ENCODE data around the gene GPR149. TPM values are rescaled to one million over a fixed set of nuclear protein-coding genes. Genes with fewer than 3 reads are reported as not detected.

The GPR149 gene
- total RNA-seq, 1 experiment from 2014 or later, result not detected

DNA sequence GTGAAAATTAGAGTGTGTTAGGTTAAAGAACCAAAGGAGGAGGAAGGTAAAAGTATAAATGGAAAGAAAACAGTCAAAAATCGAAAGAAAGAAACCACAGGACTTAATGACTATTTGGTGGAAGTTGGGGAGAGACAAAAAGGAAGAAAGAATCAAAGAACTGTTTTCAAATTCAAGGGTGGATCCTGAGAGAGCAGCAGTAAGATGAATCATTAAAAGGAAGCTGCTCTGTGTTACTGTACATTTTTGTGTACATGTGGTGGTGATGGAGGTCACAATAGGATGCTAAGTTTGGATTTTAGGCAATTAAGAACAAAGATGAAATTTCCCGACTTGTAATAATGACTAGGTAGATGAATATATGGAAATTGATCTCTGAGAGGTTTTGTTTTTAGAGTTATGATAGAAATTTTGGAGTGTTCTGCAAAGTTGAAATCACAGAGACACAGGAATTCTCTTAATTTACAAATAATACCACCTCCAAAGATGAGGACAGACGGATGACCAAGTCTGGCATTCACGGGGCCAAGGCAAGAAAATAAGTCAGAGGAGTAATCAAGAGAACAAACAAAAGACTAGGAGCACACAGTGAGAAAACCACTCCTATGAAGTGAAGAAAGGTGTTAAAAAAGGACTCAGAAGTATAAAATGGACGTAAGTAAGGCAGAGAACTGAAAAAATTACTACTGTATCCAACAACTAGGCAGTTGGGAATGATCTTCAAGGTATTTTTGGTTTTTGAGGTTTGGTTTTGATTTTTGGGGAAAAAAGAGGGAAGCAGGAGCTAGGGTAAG is 112.8 kb downstream of the GPR149 start:
- peaks cover 3% of the 10 kb centered on the region; the same call in 1 of the 2 replicates for H3K4me1 ChIP-seq (ENCODE audit: insufficient read depth, low read length)
- H4K8ac ChIP-seq (replicated peaks; ENCODE audit: insufficient read length, low read depth, low read length), result no peak overlapping the region
- no peak overlapping the region for H2AK5ac ChIP-seq (ENCODE audit: insufficient read length, low read length)
- H3K27ac ChIP-seq (ENCODE audit: insufficient read length, low read depth, low read length), result no peak overlapping the region
- no peak overlapping the region for H2BK15ac ChIP-seq (ENCODE audit: low read depth, low read length)
- H4K91ac ChIP-seq (ENCODE audit: insufficient read length, low read depth, low read length), result no peak overlapping the region
- no CpG with 5 or more reads among the region's 5 CpGs for whole genome bisulfite sequencing (ENCODE audit: extremely low coverage, insufficient read length, low lambda C conversion rate)
- H3K4me1 Mint-ChIP-seq, result peaks cover 25 to 27% of the 10 kb centered on the region in 2 experiments
- no peak overlapping the region for H3K4me3 Mint-ChIP-seq
- peaks cover 32% of the 10 kb centered on the region for H3K79me2 ChIP-seq (ENCODE audit: insufficient read depth, low read length)
- no peak overlapping the region for H3K14ac ChIP-seq (ENCODE audit: insufficient read depth, low read length)
- H3K23ac ChIP-seq (ENCODE audit: insufficient read length, low read depth, low read length), result no peak overlapping the region
- H3T11ph ChIP-seq (ENCODE audit: low read length), result peak overlapping the region; percentile 53
- no peaks in the 10 kb centered on the region for H3K9me3 ChIP-seq (ENCODE audit: control insufficient read depth, low read depth, low read length)
- TF ChIP-seq, protein P1, sequence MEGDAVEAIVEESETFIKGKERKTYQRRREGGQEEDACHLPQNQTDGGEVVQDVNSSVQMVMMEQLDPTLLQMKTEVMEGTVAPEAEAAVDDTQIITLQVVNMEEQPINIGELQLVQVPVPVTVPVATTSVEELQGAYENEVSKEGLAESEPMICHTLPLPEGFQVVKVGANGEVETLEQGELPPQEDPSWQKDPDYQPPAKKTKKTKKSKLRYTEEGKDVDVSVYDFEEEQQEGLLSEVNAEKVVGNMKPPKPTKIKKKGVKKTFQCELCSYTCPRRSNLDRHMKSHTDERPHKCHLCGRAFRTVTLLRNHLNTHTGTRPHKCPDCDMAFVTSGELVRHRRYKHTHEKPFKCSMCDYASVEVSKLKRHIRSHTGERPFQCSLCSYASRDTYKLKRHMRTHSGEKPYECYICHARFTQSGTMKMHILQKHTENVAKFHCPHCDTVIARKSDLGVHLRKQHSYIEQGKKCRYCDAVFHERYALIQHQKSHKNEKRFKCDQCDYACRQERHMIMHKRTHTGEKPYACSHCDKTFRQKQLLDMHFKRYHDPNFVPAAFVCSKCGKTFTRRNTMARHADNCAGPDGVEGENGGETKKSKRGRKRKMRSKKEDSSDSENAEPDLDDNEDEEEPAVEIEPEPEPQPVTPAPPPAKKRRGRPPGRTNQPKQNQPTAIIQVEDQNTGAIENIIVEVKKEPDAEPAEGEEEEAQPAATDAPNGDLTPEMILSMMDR (conservative IDR thresholded peaks at IDR 0.05), result no peak
- no peak overlapping the region for H3K9ac ChIP-seq (ENCODE audit: extremely low read depth, insufficient read length, low read length)
- no peaks in the 10 kb centered on the region for H3K79me1 ChIP-seq (ENCODE audit: insufficient read depth, low read depth, low read length, poor library complexity, severe bottlenecking)
- no peak overlapping the region for H2AFZ ChIP-seq (ENCODE audit: low read length)
- H2BK20ac ChIP-seq (ENCODE audit: low read depth, low read length, poor library complexity, severe bottlenecking), result no peak overlapping the region
- H3K27ac Mint-ChIP-seq, result peak overlapping the region; percentile 5 to 73 (median 15); a peak in 6 of 7 replicates
- no peaks in the 10 kb centered on the region for H3K23me2 ChIP-seq (ENCODE audit: insufficient read length, low read depth, low read length, poor library complexity, severe bottlenecking)
- no peak overlapping the region for H3K4me2 ChIP-seq (ENCODE audit: insufficient read depth, insufficient read length, low read length)
- H2BK5ac ChIP-seq (ENCODE audit: insufficient read length, low read length), result no peak overlapping the region
- H3K36me3 Mint-ChIP-seq (ENCODE audit: insufficient read depth in 1 of 3, low read depth in 3 of 3), result peaks cover 27 to 39% (median 36%) of the 10 kb centered on the region in 3 experiments
- no peaks in the 10 kb centered on the region for H3K9me3 Mint-ChIP-seq
- no peak for DNase-seq
- H3K4ac ChIP-seq (ENCODE audit: low read depth, low read length), result no peak overlapping the region
- H2BK12ac ChIP-seq (ENCODE audit: insufficient read length, low read depth, low read length), result no peak overlapping the region
- no peaks in the 10 kb centered on the region for H3K27me3 Mint-ChIP-seq (ENCODE audit: low read depth)
- H4K20me1 ChIP-seq (ENCODE audit: control insufficient read depth, insufficient read depth, insufficient read length), result no peaks in the 10 kb centered on the region
- H3K56ac ChIP-seq (ENCODE audit: insufficient read length, low read depth, low read length), result no peak overlapping the region
- H3K27me3 ChIP-seq (ENCODE audit: insufficient read depth, low read length), result no peaks in the 10 kb centered on the region
- no peak overlapping the region for H3K18ac ChIP-seq (ENCODE audit: insufficient read length, low read depth, low read length)
- H4K5ac ChIP-seq (ENCODE audit: insufficient read length, low read depth, low read length), result no peak overlapping the region
- no peak overlapping the region for H2BK120ac ChIP-seq (ENCODE audit: low read depth, low read length, poor library complexity, severe bottlenecking)
